GM12878 (cell line): Measurements from ENCODE around the gene TDRD7. TPM values are rescaled to one million over a fixed set of nuclear protein-coding genes. Genes with fewer than 3 reads are reported as not detected.

Experiments used
- BACH1 ChIP-seq: fragments of 450-650 bp; IDR thresholded peaks from 2 replicates; pipeline ENCODE4 v1.6.1; 2017; ENCODE audit warnings: mild to moderate bottlenecking, borderline replicate concordance
- BCL11A ChIP-seq: IDR thresholded peaks from 2 replicates; pipeline ENCODE4 v1.6.1; 2011; ENCODE audit warnings: low read depth, low read length
- BHLHE40 ChIP-seq, 2 experiments: fragments of 450-650 bp in 1 of 2; IDR thresholded peaks; 2 replicates each; pipeline ENCODE4 v1.6.1; 2011 to 2017; ENCODE audit warnings: low read depth in 2 of 2, borderline replicate concordance in 1 of 2, improper control_type of control experiment in 1 of 2, low read length in 1 of 2, mild to moderate bottlenecking in 1 of 2
- CEBPZ ChIP-seq: fragments of 150-350 bp; IDR thresholded peaks from 2 replicates; pipeline ENCODE4 v1.6.1; 2016; ENCODE audit warnings: low read depth, low read length
- CHD2 ChIP-seq: IDR thresholded peaks from 2 replicates; pipeline ENCODE4 v1.6.1; 2011; ENCODE audit warnings: low read depth, low read length, improper control_type of control experiment, borderline replicate concordance
- CREM ChIP-seq: IDR thresholded peaks from 2 replicates; pipeline ENCODE4 v1.6.1; 2014; ENCODE audit warnings: antibody characterized with exemption, low read depth
- EED ChIP-seq: sonication (generic); IDR thresholded peaks from 2 replicates; pipeline ENCODE4 v1.6.1; 2016; ENCODE audit warnings: antibody characterized with exemption, low read depth
- HDAC2 ChIP-seq: fragments of 200-600 bp; sonication (generic); IDR thresholded peaks from 2 replicates; pipeline ENCODE4 v1.6.1; 2017
- IKZF1 ChIP-seq: fragments of 450-650 bp; conservative IDR thresholded peaks from 2 replicates; pipeline ENCODE4 v1.6.1; 2017; ENCODE audit warnings: antibody characterized with exemption, mild to moderate bottlenecking
- IRF3 ChIP-seq: fragments of 450-650 bp; IDR thresholded peaks from 2 replicates; pipeline ENCODE4 v1.6.1; 2014; ENCODE audit warnings: mild to moderate bottlenecking
- IRF4 ChIP-seq: IDR thresholded peaks from 2 replicates; pipeline ENCODE4 v1.6.1; 2011; ENCODE audit warnings: low read depth, low read length
- MTA2 ChIP-seq: fragments of 450-650 bp; IDR thresholded peaks from 2 replicates; pipeline ENCODE4 v1.6.1; 2016; ENCODE audit warnings: low read depth, mild to moderate bottlenecking, moderate library complexity
- MTA3 ChIP-seq: IDR thresholded peaks from 2 replicates; pipeline ENCODE4 v1.6.1; 2012; ENCODE audit warnings: low read length, inconsistent platforms, borderline replicate concordance
- NR2F1 ChIP-seq: fragments of 450-650 bp; conservative IDR thresholded peaks from 2 replicates; pipeline ENCODE4 v1.6.1; 2017; ENCODE audit warnings: mild to moderate bottlenecking
- PKNOX1 ChIP-seq: fragments of 450-650 bp; IDR thresholded peaks from 2 replicates; pipeline ENCODE4 v1.6.1; 2016; ENCODE audit warnings: mild to moderate bottlenecking
- POLR2A ChIP-seq: IDR thresholded peaks from 2 replicates; pipeline ENCODE4 v1.6.1; 2011; ENCODE audit warnings: low read depth, mild to moderate bottlenecking, low read length
- SKIL ChIP-seq: fragments of 450-650 bp; IDR thresholded peaks from 2 replicates; pipeline ENCODE4 v1.6.1; 2017; ENCODE audit warnings: mild to moderate bottlenecking, low read depth, inconsistent platforms; ENCODE audit not compliant: poor library complexity, severe bottlenecking
- SMAD1 ChIP-seq: fragments of 450-650 bp; IDR thresholded peaks from 2 replicates; pipeline ENCODE4 v1.6.1; 2018; ENCODE audit warnings: mild to moderate bottlenecking, low read depth; ENCODE audit not compliant: partially characterized antibody
- SMAD5 ChIP-seq: IDR thresholded peaks from 2 replicates; pipeline ENCODE4 v1.6.1; 2016; ENCODE audit warnings: antibody characterized with exemption, low read depth
- SMC3 ChIP-seq: IDR thresholded peaks from 2 replicates; pipeline ENCODE4 v1.6.1; 2011; ENCODE audit warnings: low read length, improper control_type of control experiment, borderline replicate concordance
- TAF1 ChIP-seq: IDR thresholded peaks from 2 replicates; pipeline ENCODE4 v1.6.1; 2011; ENCODE audit warnings: mild to moderate bottlenecking, low read depth, low read length, borderline replicate concordance
- YY1 ChIP-seq: IDR thresholded peaks from 2 replicates; pipeline ENCODE4 v1.6.1; 2011; ENCODE audit warnings: low read depth, mild to moderate bottlenecking, low read length
- ZNF384 ChIP-seq: IDR thresholded peaks from 2 replicates; pipeline ENCODE4 v1.6.1; 2012; ENCODE audit warnings: low read depth, mild to moderate bottlenecking, low read length, improper control_type of control experiment, borderline replicate concordance
- polyA plus RNA-seq, 11 experiments: library from polyadenylated mRNA; depleted of rRNA in 4 of 11; unstranded in 6 of 11; stranded (reverse) in 5 of 11; fragments of >200 nt; fragmentation: Nextera tagmentation in 4 of 11; fragmentation: Illumina TruSeq in 1 of 11; extraction: Ambion mirVana in 4 of 11; extraction: Trizol in 1 of 11; gene quantifications; 1 replicate in 1 of 11; 2 replicates in 10 of 11; pipeline versions ENCODE4 v1.2.1 to v1.2.3, GENCODE V29; 2011 to 2016; ENCODE audit warnings: inconsistent platforms in 2 of 11, missing spikeins in 2 of 11, low read depth in 1 of 11
- total RNA-seq, 4 experiments: library from RNA; depleted of rRNA in 3 of 4; stranded (reverse); fragments of >200 nt in 3 of 4; fragmentation: Illumina TruSeq in 1 of 4; extraction: Trizol in 1 of 4; gene quantifications; 2 replicates each; pipeline versions ENCODE4 v1.2.1 to v1.2.3, GENCODE V29; 2013 to 2021

TDRD7 gene
- total and polyA plus RNA-seq, 10 of the 15 experiments (the other 5 are each of a cell fraction or from before 2014, with no cell fraction given) = 5.7 to 26.4 (median 16.2) TPM

GRCh38 chr9:97397220-97397619, 14.7 kb upstream of the TDRD7 start (continued):
- TF ChIP-seq ZNF384 (no peak), SMAD5 (no peak), CHD2 (no peak), YY1 (no peak), BACH1 (0 out of 2 replicates have a peak, but pooled peaks have one; percentile 31), MTA3 (no peak), CREM (peak; percentile 20; the same call in 1 of the 2 replicates), NR2F1 (peak; percentile 59; the same call in 1 of the 2 replicates), POLR2A (no peak), SMC3 (no peak), SKIL (peak; percentile 91), CEBPZ (no peak), BCL11A (peak; percentile 74), BHLHE40 (IDR thresholded peaks at IDR 0.05; ENCODE audit: borderline replicate concordance in 1 of 2, low read depth in 2 of 2, low read length in 1 of 2) (peak in 1 of 2 experiments; percentile 50; a peak in 1 of 4 replicates), MTA2 (peak; percentile 58; the same call in 1 of the 2 replicates), HDAC2 (no peak), IRF4 (peak; percentile 75; the same call in 1 of the 2 replicates), PKNOX1 (no peak), IKZF1 (peak; percentile 80), TAF1 (no peak), EED (peak; percentile 91), SMAD1 (no peak), IRF3 (no peak)
